ENCODE results near the gene ZMYND8. TPM values are rescaled to one million over a fixed set of nuclear protein-coding genes. Genes with fewer than 3 reads are reported as not detected.

ZMYND8 gene
- total RNA-seq, 4 donors from 2014 or later, result 41.6 to 79.4 (median 60.7) TPM

- WGBS, 2 donors (ENCODE audit: low coverage in 1 of 2), result 81% methylated on average over 5 of the region's 5 CpGs; no CpG with 5 or more reads in 1 of the 2 donors
- no peaks in the 10 kb centered on the region for H3K4me1 ChIP-seq
- no peaks in the 10 kb centered on the region for H3K9me3 ChIP-seq
- in situ Hi-C loops (cut with MboI; ENCODE audit: low pct_ligation_motif_present in 1 of 4, low pct_unique_long_range_greater_than_20kb in 1 of 4, low sequenced_read_pairs in 3 of 4), result no loop called here
- TF ChIP-seq POLR2A (IDR thresholded peaks at IDR 0.05) (no peak), EP300 (IDR thresholded peaks at IDR 0.05; ENCODE audit: low read depth) (no peak), CTCF (IDR thresholded peaks at IDR 0.05) (no peak)
- H3K27me3 ChIP-seq, result no peaks in the 10 kb centered on the region
- intact Hi-C loops (cut with DNase I; ENCODE audit: low total_unique reads), result no loop called here
- no peak overlapping the region for H3K4me3 ChIP-seq
- H3K27ac ChIP-seq, result no peak overlapping the region
- no peak for DNase-seq
- peaks cover 0 to 53% (median 3%) of the 10 kb centered on the region in 4 donors for H3K36me3 ChIP-seq
These were observed 127.8 kb downstream of the ZMYND8 start for GRCh38 chr20:47228654-47229053.

- intact Hi-C loops (cut with DNase I; ENCODE audit: low total_unique reads), result no loop called here
- Histone ChIP-seq H3K36me3 (peaks cover 0 to 61% (median 7%) of the 10 kb centered on the region in 4 donors), H3K27ac (no peak overlapping the region), H3K4me3 (no peak overlapping the region), H3K4me1 (no peaks in the 10 kb centered on the region), H3K9me3 (no peaks in the 10 kb centered on the region), H3K27me3 (no peaks in the 10 kb centered on the region)
- 88 to 94% methylated on average over 5 to 9 of the region's 9 CpGs for WGBS, 2 donors (ENCODE audit: low coverage in 1 of 2)
- no peak for DNase-seq
- in situ Hi-C loops (cut with MboI; ENCODE audit: low pct_ligation_motif_present in 1 of 4, low pct_unique_long_range_greater_than_20kb in 1 of 4, low sequenced_read_pairs in 3 of 4), result no loop called here
- TF ChIP-seq POLR2AphosphoS5 (IDR thresholded peaks at IDR 0.05) (no peak), EP300 (IDR thresholded peaks at IDR 0.05; ENCODE audit: low read depth) (no peak), CTCF (IDR thresholded peaks at IDR 0.05) (no peak)
These were observed 128.9 kb downstream of the ZMYND8 start for GRCh38 chr20:47227576-47227975.

- H3K27ac ChIP-seq, result no peak overlapping the region
- H3K4me1 ChIP-seq, result no peaks in the 10 kb centered on the region
- TF ChIP-seq POLR2AphosphoS5 (IDR thresholded peaks at IDR 0.05), result no peak
- TF ChIP-seq EP300 (IDR thresholded peaks at IDR 0.05; ENCODE audit: low read depth), result no peak
- TF ChIP-seq POLR2A (IDR thresholded peaks at IDR 0.05), result no peak
- TF ChIP-seq CTCF (IDR thresholded peaks at IDR 0.05), result no peak
- no peak overlapping the region for H3K4me3 ChIP-seq
- DNase-seq, result no peak
- WGBS, 2 donors (ENCODE audit: low coverage in 1 of 2), result 83 to 91% methylated on average over 3 to 7 of the region's 7 CpGs
- in situ Hi-C loops (cut with MboI; ENCODE audit: low pct_ligation_motif_present in 1 of 4, low pct_unique_long_range_greater_than_20kb in 1 of 4, low sequenced_read_pairs in 3 of 4) (no loop called here), intact Hi-C loops (cut with DNase I; ENCODE audit: low total_unique reads) (no loop called here)
- peaks cover 0 to 62% (median 9%) of the 10 kb centered on the region in 4 donors for H3K36me3 ChIP-seq
- no peaks in the 10 kb centered on the region for H3K9me3 ChIP-seq
- no peaks in the 10 kb centered on the region for H3K27me3 ChIP-seq
These were observed 129.4 kb downstream of the ZMYND8 start for GRCh38 chr20:47227119-47227518.

GRCh38 chr20:47225458-47225857, 131.0 kb downstream of the ZMYND8 start:
- TF ChIP-seq CTCF (IDR thresholded peaks at IDR 0.05) (no peak), POLR2A (IDR thresholded peaks at IDR 0.05) (no peak), EP300 (IDR thresholded peaks at IDR 0.05; ENCODE audit: low read depth) (no peak), POLR2AphosphoS5 (IDR thresholded peaks at IDR 0.05) (no peak)
- no peaks in the 10 kb centered on the region for H3K4me1 ChIP-seq
- 60% methylated on average over 1 of the region's 1 CpG; no CpG with 5 or more reads in 1 of the 2 donors for WGBS, 2 donors (ENCODE audit: low coverage in 1 of 2)
- H3K4me3 ChIP-seq, result no peak overlapping the region
- peaks cover 0 to 74% (median 17%) of the 10 kb centered on the region in 4 donors for H3K36me3 ChIP-seq
- no peak overlapping the region for H3K27ac ChIP-seq
- in situ Hi-C loops (cut with MboI; ENCODE audit: low pct_ligation_motif_present in 1 of 4, low pct_unique_long_range_greater_than_20kb in 1 of 4, low sequenced_read_pairs in 3 of 4), result no loop called here
- no peaks in the 10 kb centered on the region for H3K9me3 ChIP-seq
- intact Hi-C loops (cut with DNase I; ENCODE audit: low total_unique reads), result no loop called here
- DNase-seq, result no peak
- no peaks in the 10 kb centered on the region for H3K27me3 ChIP-seq
